HEK293 (cell line): ENCODE data around the gene BCL6.

ENCODE experiments used
- CTCF ChIA-PET: fragments of 350-600 bp; formaldehyde crosslinking; extraction: SDS; loops from one replicate; lab custom pipeline; 2021; ENCODE audit warnings: antibody characterized with exemption; lab: Yijun Ruan, JAX
- POLR2A ChIA-PET: fragments of 300-600 bp; formaldehyde crosslinking; extraction: SDS; loops from one replicate; lab custom pipeline; 2020; ENCODE audit warnings: antibody characterized with exemption, inconsistent platforms; lab: Yijun Ruan, JAX
- H3K27ac ChIP-seq: fragments of 200-500 bp; sonication (Bioruptor generic); 2 replicates; pipeline ENCODE4 v1.5.1; 2014; ENCODE audit warnings: low read depth, low read length, control low read depth, inconsistent platforms; ENCODE audit errors: extremely low read depth
- H3K36me3 ChIP-seq, 2 experiments: fragments of 200-500 bp in 1 of 2; sonication (Bioruptor generic) in 1 of 2; 1 replicate in 1 of 2; 2 replicates in 1 of 2; pipeline ENCODE4 v1.5.1; 2014 to 2017; ENCODE audit warnings: inconsistent platforms in 2 of 2, low read length in 2 of 2; ENCODE audit not compliant: control insufficient read depth in 2 of 2, insufficient read depth in 1 of 2
- H3K4me1 ChIP-seq: fragments of 200-500 bp; sonication (Bioruptor generic); 2 replicates; pipeline ENCODE4 v1.5.1; 2014; ENCODE audit warnings: mild to moderate bottlenecking, low read length, inconsistent platforms; ENCODE audit not compliant: control insufficient read depth, insufficient read depth
- H3K4me3 ChIP-seq: 2 replicates; pipeline ENCODE4 v1.5.1; 2011; ENCODE audit warnings: low read depth, mild to moderate bottlenecking, control low read depth, low read length, moderate library complexity
- H3K9me3 ChIP-seq: fragments of 200-500 bp; sonication (Bioruptor generic); 2 replicates; pipeline ENCODE4 v1.5.1; 2014; ENCODE audit warnings: low read depth, low read length, inconsistent platforms; ENCODE audit not compliant: control insufficient read depth, insufficient read depth
- BCL11A ChIP-seq: fragments of 450-650 bp; formaldehyde crosslinking; IDR thresholded peaks from 2 replicates; pipeline ENCODE4 v1.5.1; 2016; ENCODE audit warnings: low read depth, missing biosample characterization, missing genetic modification characterization
- BCL11B ChIP-seq: fragments of 450-650 bp; formaldehyde crosslinking; IDR thresholded peaks from 2 replicates; pipeline ENCODE4 v1.5.1; 2016; ENCODE audit warnings: low read depth, missing biosample characterization, missing genetic modification characterization
- BCL6B ChIP-seq: fragments of 450-650 bp; formaldehyde crosslinking; IDR thresholded peaks from 2 replicates; pipeline ENCODE4 v1.5.1; 2017; ENCODE audit warnings: missing biosample characterization, missing genetic modification characterization
- INSM2 ChIP-seq: fragments of 450-650 bp; formaldehyde crosslinking; IDR thresholded peaks from 2 replicates; pipeline ENCODE4 v1.5.1; 2016; ENCODE audit warnings: missing biosample characterization, missing genetic modification characterization
- MZF1 ChIP-seq: fragments of 450-650 bp; formaldehyde crosslinking; IDR thresholded peaks from 2 replicates; pipeline ENCODE4 v1.5.1; 2017; ENCODE audit warnings: missing biosample characterization, missing genetic modification characterization, borderline replicate concordance
- SETDB1 ChIP-seq: IDR thresholded peaks from one replicate; pipeline ENCODE4 v1.6.1; 2017; ENCODE audit warnings: mild to moderate bottlenecking, low read length, moderate library complexity, mixed read lengths; ENCODE audit not compliant: insufficient read length
- ZNF10 ChIP-seq: fragments of 450-650 bp; formaldehyde crosslinking; IDR thresholded peaks from 2 replicates; pipeline ENCODE4 v1.5.1; 2017; ENCODE audit warnings: missing biosample characterization, missing genetic modification characterization
- ZNF112 ChIP-seq: fragments of 450-650 bp; formaldehyde crosslinking; IDR thresholded peaks from 2 replicates; pipeline ENCODE4 v1.5.0; 2017; ENCODE audit warnings: missing biosample characterization, missing genetic modification characterization
- ZNF248 ChIP-seq: fragments of 450-650 bp; formaldehyde crosslinking; IDR thresholded peaks from 2 replicates; pipeline ENCODE4 v1.5.1; 2017; ENCODE audit warnings: missing biosample characterization, missing genetic modification characterization
- ZNF280C ChIP-seq: fragments of 450-650 bp; formaldehyde crosslinking; IDR thresholded peaks from 2 replicates; pipeline ENCODE4 v1.5.1; 2016; ENCODE audit warnings: missing biosample characterization, missing genetic modification characterization
- ZNF335 ChIP-seq: fragments of 450-650 bp; formaldehyde crosslinking; conservative IDR thresholded peaks from 2 replicates; pipeline ENCODE4 v1.5.1; 2016; ENCODE audit warnings: missing biosample characterization, missing genetic modification characterization
- ZNF354C ChIP-seq: fragments of 450-650 bp; formaldehyde crosslinking; IDR thresholded peaks from 2 replicates; pipeline ENCODE4 v1.5.1; 2016; ENCODE audit warnings: missing biosample characterization, missing genetic modification characterization, low read depth, borderline replicate concordance
- ZNF391 ChIP-seq: fragments of 450-650 bp; formaldehyde crosslinking; IDR thresholded peaks from 2 replicates; pipeline ENCODE4 v1.5.1; 2016; ENCODE audit warnings: low read depth, missing biosample characterization, missing genetic modification characterization, borderline replicate concordance
- ZNF449 ChIP-seq: fragments of 450-650 bp; formaldehyde crosslinking; IDR thresholded peaks from 2 replicates; pipeline ENCODE4 v1.5.1; 2017; ENCODE audit warnings: missing biosample characterization, mild to moderate bottlenecking, missing genetic modification characterization, moderate library complexity
- ZNF501 ChIP-seq: fragments of 450-650 bp; formaldehyde crosslinking; IDR thresholded peaks from 2 replicates; pipeline ENCODE4 v1.5.1; 2016; ENCODE audit warnings: missing biosample characterization, missing genetic modification characterization
- ZNF645 ChIP-seq: fragments of 450-650 bp; formaldehyde crosslinking; IDR thresholded peaks from 2 replicates; pipeline ENCODE4; 2016; ENCODE audit warnings: missing biosample characterization, missing genetic modification characterization
- ZNF654 ChIP-seq: fragments of 450-650 bp; formaldehyde crosslinking; IDR thresholded peaks from 2 replicates; pipeline ENCODE4 v1.5.1; 2016; ENCODE audit warnings: low read depth, missing biosample characterization, missing genetic modification characterization
- TF ChIP-seq, protein P1 (sequence below): fragments of 450-650 bp; formaldehyde crosslinking; IDR thresholded peaks from 2 replicates; pipeline ENCODE4 v1.5.1; 2016; ENCODE audit warnings: missing biosample characterization, missing genetic modification characterization
- TF ChIP-seq, protein P2 (sequence below): fragments of 450-650 bp; formaldehyde crosslinking; IDR thresholded peaks from 2 replicates; pipeline ENCODE4 v1.5.1; 2016; ENCODE audit warnings: missing biosample characterization, missing genetic modification characterization

BCL6 gene

GRCh38 chr3:187709155-187709554 is 36.1 kb downstream of the BCL6 start (continued):
- TF ChIP-seq BCL6B (tag by site-specific recombination) (no peak), ZNF112 (tag by site-specific recombination) (no peak), ZNF391 (no peak)

GRCh38 chr3:187708696-187709095 is 36.6 kb downstream of the BCL6 start:
- CTCF ChIA-PET, result interaction anchor here (0.6 to 1.0 kb wide), 4 partner anchors 143 to 1149 kb away, joined by 3 to 5 read pairs (median 3); no protein-coding TSS in a partner anchor
- Histone ChIP-seq H3K4me3 (no peak overlapping the region), H3K4me1 (no peaks in the 10 kb centered on the region), H3K9me3 (no peaks in the 10 kb centered on the region), H3K27ac (no peak overlapping the region), H3K36me3 (no peaks in the 10 kb centered on the region)
- POLR2A ChIA-PET, result no interaction called here
- TF ChIP-seq ZNF391 (no peak), ZNF280C (tag by site-specific recombination) (no peak), ZNF335 (tag by site-specific recombination) (no peak), ZNF449 (no peak), ZNF354C (tag by site-specific recombination) (no peak), BCL11B (tag by site-specific recombination) (no peak), ZNF248 (tag by site-specific recombination) (no peak), ZNF10 (no peak), ZNF501 (tag by site-specific recombination) (no peak), INSM2 (tag by site-specific recombination) (no peak)
- TF ChIP-seq, protein P1, sequence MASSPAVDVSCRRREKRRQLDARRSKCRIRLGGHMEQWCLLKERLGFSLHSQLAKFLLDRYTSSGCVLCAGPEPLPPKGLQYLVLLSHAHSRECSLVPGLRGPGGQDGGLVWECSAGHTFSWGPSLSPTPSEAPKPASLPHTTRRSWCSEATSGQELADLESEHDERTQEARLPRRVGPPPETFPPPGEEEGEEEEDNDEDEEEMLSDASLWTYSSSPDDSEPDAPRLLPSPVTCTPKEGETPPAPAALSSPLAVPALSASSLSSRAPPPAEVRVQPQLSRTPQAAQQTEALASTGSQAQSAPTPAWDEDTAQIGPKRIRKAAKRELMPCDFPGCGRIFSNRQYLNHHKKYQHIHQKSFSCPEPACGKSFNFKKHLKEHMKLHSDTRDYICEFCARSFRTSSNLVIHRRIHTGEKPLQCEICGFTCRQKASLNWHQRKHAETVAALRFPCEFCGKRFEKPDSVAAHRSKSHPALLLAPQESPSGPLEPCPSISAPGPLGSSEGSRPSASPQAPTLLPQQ (tag by site-specific recombination), result no peak
- TF ChIP-seq, protein P2, sequence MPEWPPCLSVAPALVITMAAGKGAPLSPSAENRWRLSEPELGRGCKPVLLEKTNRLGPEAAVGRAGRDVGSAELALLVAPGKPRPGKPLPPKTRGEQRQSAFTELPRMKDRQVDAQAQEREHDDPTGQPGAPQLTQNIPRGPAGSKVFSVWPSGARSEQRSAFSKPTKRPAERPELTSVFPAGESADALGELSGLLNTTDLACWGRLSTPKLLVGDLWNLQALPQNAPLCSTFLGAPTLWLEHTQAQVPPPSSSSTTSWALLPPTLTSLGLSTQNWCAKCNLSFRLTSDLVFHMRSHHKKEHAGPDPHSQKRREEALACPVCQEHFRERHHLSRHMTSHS (tag by site-specific recombination), result no peak

DNA sequence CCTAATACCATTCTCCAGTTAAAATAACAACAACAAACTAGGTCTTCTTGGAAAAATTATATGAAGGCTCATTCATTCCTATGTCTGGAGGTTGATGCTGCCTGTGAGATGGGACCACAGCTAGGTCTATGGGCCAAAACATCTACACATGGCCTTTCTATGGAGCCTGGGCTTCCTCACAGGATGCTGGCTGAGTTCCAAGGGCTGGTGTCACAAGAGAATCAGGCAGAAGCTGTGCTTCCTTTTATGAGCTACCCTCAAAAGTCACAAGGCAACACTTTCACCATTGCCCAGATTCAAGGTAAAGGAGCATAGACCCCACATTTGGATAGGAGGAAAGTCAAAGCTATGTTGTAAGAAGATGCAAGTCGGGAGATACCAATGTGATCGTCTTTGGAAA is 38.3 kb downstream of the BCL6 start:
- no peak overlapping the region for H3K27ac ChIP-seq
- H3K36me3 ChIP-seq, result no peaks in the 10 kb centered on the region
- H3K9me3 ChIP-seq, result no peaks in the 10 kb centered on the region
- ChIA-PET POLR2A (no interaction called here), CTCF (interaction anchor here (2.5 kb wide), 1 partner anchor 28 kb away, joined by 8 read pairs; no protein-coding TSS in a partner anchor)
- H3K4me1 ChIP-seq, result no peaks in the 10 kb centered on the region
- TF ChIP-seq ZNF645 (tag by site-specific recombination) (no peak), MZF1 (tag by site-specific recombination) (no peak), SETDB1 (no peak), ZNF654 (tag by site-specific recombination) (no peak), BCL11A (tag by site-specific recombination) (no peak)
- no peak overlapping the region for H3K4me3 ChIP-seq
